H1 (cell line): ENCODE data around the gene NTN1. TPM values are rescaled to one million over a fixed set of nuclear protein-coding genes. Genes with fewer than 3 reads are reported as not detected.

ENCODE experiments used
- ATF2 ChIP-seq: IDR thresholded peaks from 2 replicates; pipeline ENCODE4 v1.6.1; 2012; ENCODE audit warnings: low read length, inconsistent platforms
- BRCA1 ChIP-seq: IDR thresholded peaks from 2 replicates; pipeline ENCODE4 v1.6.1; 2012; ENCODE audit warnings: low read depth, low read length, improper control_type of control experiment
- CTBP2 ChIP-seq: IDR thresholded peaks from 2 replicates; pipeline ENCODE4 v1.7.0; 2011; ENCODE audit warnings: borderline replicate concordance, mild to moderate bottlenecking, moderate library complexity, mixed read lengths, low read length; ENCODE audit not compliant: insufficient read depth, insufficient read length
- HDAC6 ChIP-seq: IDR thresholded peaks from one replicate; pipeline ENCODE4 v1.7.1; 2012; ENCODE audit warnings: low read depth, mild to moderate bottlenecking, inconsistent platforms, low read length, moderate library complexity
- RBBP5 ChIP-seq: IDR thresholded peaks from 2 replicates; pipeline ENCODE4 v1.7.1; 2012; ENCODE audit warnings: low read depth, mild to moderate bottlenecking, inconsistent platforms, low read length, moderate library complexity, borderline replicate concordance
- TCF12 ChIP-seq: IDR thresholded peaks from 2 replicates; pipeline ENCODE4 v1.6.1; 2011; ENCODE audit warnings: low read depth, mild to moderate bottlenecking, low read length
- polyA plus RNA-seq, 7 experiments: library from polyadenylated mRNA; depleted of rRNA in 3 of 7; stranded (reverse) in 5 of 7; unstranded in 2 of 7; fragments of >200 nt in 5 of 7; fragments of 200-250 nt in 2 of 7; gene quantifications; 1 replicate in 5 of 7; 2 replicates in 1 of 7; 4 replicates in 1 of 7; pipeline versions ENCODE4 v1.2.1 to v1.2.3, GENCODE V29; 2011 to 2013; ENCODE audit warnings: missing spikeins in 2 of 7, mixed read lengths in 2 of 7
- total RNA-seq: library from RNA; stranded (reverse); fragmentation: NEBNext Ultra II Directional; extraction: Animal tissue kit (Norgen Biotek cat#: 25700); gene quantifications from 2 replicates; pipeline ENCODE4 v1.2.1, GENCODE V29; 2021

Gene NTN1
- total and polyA plus RNA-seq, 2 of the 8 experiments (the other 6 are each of a cell fraction or from before 2014, with no cell fraction given) = 2.0 to 2.3 TPM

DNA sequence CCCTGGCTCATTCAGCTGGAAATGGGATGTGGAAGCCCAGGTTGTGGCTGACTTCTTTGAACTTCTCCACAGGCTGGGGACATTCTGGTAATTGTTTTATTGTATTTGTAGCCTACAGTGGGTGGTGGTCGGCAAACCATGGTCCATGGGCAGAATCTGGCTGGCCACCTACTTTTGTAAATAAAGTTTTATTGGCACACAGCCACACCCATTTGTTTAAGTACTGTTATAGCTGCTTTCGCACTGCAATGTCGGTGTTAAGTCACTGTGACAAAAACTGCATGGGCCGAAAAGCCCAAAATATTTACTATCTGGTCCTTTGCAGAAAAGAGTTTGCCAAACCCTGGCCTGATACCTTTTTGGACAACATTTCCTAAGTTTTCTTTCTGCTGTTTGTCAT lies 86.2 kb downstream of the NTN1 start (continued):
- TF ChIP-seq CTBP2 (no peak), HDAC6 (no peak), ATF2 (no peak), BRCA1 (no peak), TCF12 (no peak), RBBP5 (no peak)
- TF ChIP-seq, all 59 proteins: peak for 0
